GM19324 (cell line): ENCODE results near the gene UGT3A1.

ENCODE experiments used
- ATAC-seq: cut with Tn5 transposase; IDR thresholded peaks from one replicate; pipeline ENCODE4 v1.9.1; 2021; ENCODE audit warnings: mild to moderate bottlenecking, moderate library complexity; ENCODE audit not compliant: unreplicated experiment, low FRiP score

UGT3A1 gene

DNA sequence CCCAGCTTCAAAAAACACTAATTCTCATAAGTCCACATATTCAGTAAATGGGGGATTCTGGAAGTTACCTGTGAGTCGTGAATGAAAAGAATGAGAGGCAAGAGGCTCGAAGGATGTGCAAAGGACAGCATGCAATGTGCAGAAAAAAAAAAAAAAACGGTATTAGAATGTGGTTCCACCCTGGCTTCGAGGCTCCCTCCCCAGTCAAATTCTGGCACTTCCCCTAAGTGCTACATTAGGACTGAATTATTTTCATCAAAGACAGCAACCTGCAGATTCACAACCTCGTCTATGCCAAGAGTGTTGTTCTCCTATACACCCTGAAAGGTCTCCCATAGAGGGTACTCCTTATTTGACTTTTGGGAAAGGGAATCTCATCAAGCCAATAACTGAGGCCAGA, 69.3 kb downstream of the UGT3A1 start:
- no peak for ATAC-seq

DNA sequence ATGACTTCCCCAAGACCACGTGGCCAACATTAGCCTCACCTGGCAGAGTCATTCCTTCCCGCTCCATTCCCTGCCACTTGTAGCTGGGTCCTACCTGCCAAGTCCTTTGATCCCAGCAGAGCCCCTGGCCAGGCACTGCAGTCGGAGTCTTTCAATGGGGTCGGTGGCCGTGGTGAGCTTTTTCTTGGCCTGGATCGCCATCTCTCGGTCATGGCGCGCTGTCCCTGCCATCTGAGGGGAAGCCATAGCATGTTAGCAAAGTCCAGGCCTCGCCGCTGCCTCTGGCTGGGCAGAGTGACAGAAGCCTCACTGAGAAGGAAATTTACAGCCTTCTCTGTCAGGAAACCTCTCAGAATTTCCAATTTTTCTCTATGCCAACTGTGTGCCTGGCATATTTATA, 70.3 kb downstream of the UGT3A1 start:
- no peak for ATAC-seq

DNA sequence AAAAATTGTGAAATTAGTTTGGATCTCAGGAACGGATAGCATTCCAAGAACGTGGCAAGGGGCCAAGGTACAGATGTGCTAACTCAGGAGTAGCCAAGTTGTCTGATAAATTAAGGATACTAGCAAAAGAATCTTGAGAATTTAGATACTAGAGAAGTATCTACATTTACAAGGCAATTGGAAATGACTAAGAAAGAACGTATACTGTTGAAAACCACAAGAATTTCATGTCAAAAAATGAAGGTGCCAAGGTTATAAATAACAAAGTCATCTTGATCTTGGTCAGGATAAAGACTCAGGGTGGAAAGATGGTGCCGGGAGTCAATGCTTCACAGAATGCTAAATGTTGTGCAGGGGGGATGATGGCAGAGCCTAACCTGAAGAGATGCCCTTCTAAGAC, 72.0 kb downstream of the UGT3A1 start:
- ATAC-seq, result no peak

GRCh38 chr5:35908814-35909213, 82.4 kb downstream of the UGT3A1 start:
- no peak for ATAC-seq

- no peak for ATAC-seq
Observed at GRCh38 chr5:35908228-35908627, 83.0 kb downstream of the UGT3A1 start.

GRCh38 chr5:35904443-35905132, 86.6 kb downstream of the UGT3A1 start:
- ATAC-seq, result peak; percentile 50

DNA sequence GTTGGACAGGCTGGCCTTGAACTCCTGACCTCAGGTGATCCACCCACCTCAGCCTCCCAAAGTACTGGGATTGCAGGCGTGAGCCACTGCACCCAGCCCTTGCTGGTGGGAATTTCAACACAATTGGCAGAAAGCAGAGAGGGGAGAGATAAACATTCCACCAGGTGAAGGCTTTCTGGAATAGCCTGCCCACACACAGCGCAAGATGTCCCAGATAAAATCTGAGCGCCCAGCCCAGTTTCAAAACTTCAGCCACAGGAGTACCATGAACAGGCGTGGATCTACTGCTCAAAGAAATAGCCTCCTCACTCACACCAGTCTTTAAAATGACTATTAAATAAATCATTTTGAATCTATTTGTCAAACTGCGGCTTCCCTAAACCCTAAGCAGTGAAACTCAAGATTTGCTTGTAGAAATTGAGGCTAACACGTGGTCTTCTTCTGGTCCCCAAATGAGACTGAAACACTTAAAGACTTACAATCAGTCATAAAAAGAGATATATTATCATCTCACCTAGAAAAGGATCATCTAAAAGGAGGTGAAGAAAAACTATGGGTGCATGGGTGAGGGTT, 87.5 kb downstream of the UGT3A1 start:
- no peak for ATAC-seq

DNA sequence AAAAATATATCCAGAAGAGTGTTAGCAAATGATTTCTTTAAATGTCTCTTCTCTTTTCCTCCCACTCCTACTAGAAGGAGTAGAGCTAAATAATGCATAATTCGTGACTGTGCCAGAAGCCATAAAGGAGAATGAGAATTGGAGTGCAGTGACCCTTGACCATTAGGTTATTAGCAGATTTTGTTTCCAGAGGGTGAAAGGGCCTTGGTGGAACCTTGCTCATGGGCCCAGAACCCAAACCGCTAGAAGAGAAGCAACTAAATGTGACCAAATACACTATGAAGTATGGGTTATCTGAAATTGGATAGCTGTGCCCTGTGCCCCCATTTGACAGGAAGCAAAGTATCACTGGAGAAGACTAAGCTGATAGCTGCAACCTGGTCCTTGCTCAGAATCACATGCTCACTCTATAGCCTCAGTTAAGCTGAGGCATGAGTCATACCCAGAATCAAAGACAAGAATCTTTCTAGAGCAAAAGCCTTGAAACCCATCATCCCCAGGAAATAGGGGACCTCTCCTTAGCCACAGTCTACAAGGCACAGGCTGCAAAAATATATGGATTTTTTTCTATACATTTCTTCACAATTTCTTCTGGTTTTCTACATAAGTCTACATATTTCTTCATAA, 89.0 kb downstream of the UGT3A1 start:
- no peak for ATAC-seq
